ENCODE data around the gene DTWD2. TPM values are rescaled to one million over a fixed set of nuclear protein-coding genes. Genes with fewer than 3 reads are reported as not detected.
A peak's percentile ranks its signal among the peaks of the same experiment; 100 is the strongest.

DTWD2 gene
- polyA plus RNA-seq, 1 donor, result 5.9 TPM

GRCh38 chr5:118793652-118794051 is 194.7 kb downstream of the DTWD2 start:
- no peak for DNase-seq
- Histone ChIP-seq H3K36me3 (ENCODE audit: control insufficient read depth, insufficient read depth, low read length) (no peaks in the 10 kb centered on the region), H3K4me3 (ENCODE audit: low read length) (no peak overlapping the region), H3K27me3 (ENCODE audit: control insufficient read depth, insufficient read depth, low read length) (no peaks in the 10 kb centered on the region), H3K9me3 (ENCODE audit: control insufficient read depth, low read depth, low read length) (no peaks in the 10 kb centered on the region), H3K27ac (ENCODE audit: low read length) (no peak overlapping the region), H3K4me1 (ENCODE audit: control insufficient read depth, insufficient read depth, low read length) (no peaks in the 10 kb centered on the region)
- no CpG with 5 or more reads among the region's 2 CpGs for WGBS (ENCODE audit: insufficient coverage, low lambda C conversion rate)

GRCh38 chr5:118793091-118793490 is 195.3 kb downstream of the DTWD2 start:
- Histone ChIP-seq H3K36me3 (ENCODE audit: control insufficient read depth, insufficient read depth, low read length) (no peaks in the 10 kb centered on the region), H3K27ac (ENCODE audit: low read length) (no peak overlapping the region), H3K4me3 (ENCODE audit: low read length) (no peak overlapping the region), H3K27me3 (ENCODE audit: control insufficient read depth, insufficient read depth, low read length) (no peaks in the 10 kb centered on the region), H3K9me3 (ENCODE audit: control insufficient read depth, low read depth, low read length) (no peaks in the 10 kb centered on the region), H3K4me1 (ENCODE audit: control insufficient read depth, insufficient read depth, low read length) (no peaks in the 10 kb centered on the region)
- no peak for DNase-seq
- no CpG with 5 or more reads among the region's 3 CpGs for WGBS (ENCODE audit: insufficient coverage, low lambda C conversion rate)

- WGBS (ENCODE audit: insufficient coverage, low lambda C conversion rate), result no CpG with 5 or more reads among the region's 7 CpGs
- H3K4me1 ChIP-seq (ENCODE audit: control insufficient read depth, insufficient read depth, low read length), result no peaks in the 10 kb centered on the region
- no peaks in the 10 kb centered on the region for H3K27me3 ChIP-seq (ENCODE audit: control insufficient read depth, insufficient read depth, low read length)
- no peak overlapping the region for H3K4me3 ChIP-seq (ENCODE audit: low read length)
- no peak overlapping the region for H3K27ac ChIP-seq (ENCODE audit: low read length)
- no peaks in the 10 kb centered on the region for H3K36me3 ChIP-seq (ENCODE audit: control insufficient read depth, insufficient read depth, low read length)
- peak; percentile 36 to 58 for DNase-seq
- H3K9me3 ChIP-seq (ENCODE audit: control insufficient read depth, low read depth, low read length), result no peaks in the 10 kb centered on the region
Observed at GRCh38 chr5:118791926-118792734, 196.2 kb downstream of the DTWD2 start.

- no peak for DNase-seq
- no peaks in the 10 kb centered on the region for H3K4me1 ChIP-seq (ENCODE audit: control insufficient read depth, insufficient read depth, low read length)
- H3K27me3 ChIP-seq (ENCODE audit: control insufficient read depth, insufficient read depth, low read length), result no peaks in the 10 kb centered on the region
- no peak overlapping the region for H3K27ac ChIP-seq (ENCODE audit: low read length)
- H3K4me3 ChIP-seq (ENCODE audit: low read length), result no peak overlapping the region
- no peaks in the 10 kb centered on the region for H3K36me3 ChIP-seq (ENCODE audit: control insufficient read depth, insufficient read depth, low read length)
- H3K9me3 ChIP-seq (ENCODE audit: control insufficient read depth, low read depth, low read length), result no peaks in the 10 kb centered on the region
Observed at GRCh38 chr5:118789366-118789765, 199.0 kb downstream of the DTWD2 start.

- no peaks in the 10 kb centered on the region for H3K9me3 ChIP-seq (ENCODE audit: control insufficient read depth, low read depth, low read length)
- H3K27me3 ChIP-seq (ENCODE audit: control insufficient read depth, insufficient read depth, low read length), result no peaks in the 10 kb centered on the region
- H3K4me1 ChIP-seq (ENCODE audit: control insufficient read depth, insufficient read depth, low read length), result no peaks in the 10 kb centered on the region
- no peak for DNase-seq
- no peaks in the 10 kb centered on the region for H3K36me3 ChIP-seq (ENCODE audit: control insufficient read depth, insufficient read depth, low read length)
- H3K27ac ChIP-seq (ENCODE audit: low read length), result no peak overlapping the region
- WGBS (ENCODE audit: insufficient coverage, low lambda C conversion rate), result 80% methylated on average over 1 of the region's 2 CpGs
- H3K4me3 ChIP-seq (ENCODE audit: low read length), result no peak overlapping the region
Observed at GRCh38 chr5:118788351-118788750, 200.0 kb downstream of the DTWD2 start.

Other genes with a start within 250 kb of the DTWD2 start
- gene DMXL1, start 82.5 kb upstream of the DTWD2 start, polyA plus RNA-seq, result 27.7 TPM

All from large intestine (tissue), 3 donors.